Esophagus muscularis mucosa (tissue), 4 donors: ENCODE results near the gene CFAP68. TPM values are rescaled to one million over a fixed set of nuclear protein-coding genes. Genes with fewer than 3 reads are reported as not detected.

ENCODE experiments used
- DNase-seq: peaks from one replicate; pipeline ENCODE4 v3.0.0-alpha.2; 2017; ENCODE audit errors: extremely low spot score
- H3K27ac ChIP-seq, 4 donors: fragments of 200-600 bp; sonication (generic); replicated peaks in 1 of 4; 1 replicate in 3 of 4; 2 replicates in 1 of 4; pipeline ENCODE4 v1.5.1; 2016 to 2019; ENCODE audit warnings: mild to moderate bottlenecking in 1 of 4
- H3K27me3 ChIP-seq, 4 donors: fragments of 200-600 bp; sonication (generic); one replicate each; pipeline versions ENCODE4 v1.5.1 to v1.6.0; 2016 to 2019
- H3K36me3 ChIP-seq, 4 donors: fragments of 200-600 bp; sonication (generic); one replicate each; pipeline ENCODE4 v1.5.1; 2016 to 2019
- H3K4me1 ChIP-seq, 4 donors: fragments of 200-600 bp; sonication (generic); one replicate each; pipeline ENCODE4 v1.5.1; 2016 to 2019
- H3K4me3 ChIP-seq, 4 donors: fragments of 200-600 bp; sonication (generic); 1 replicate in 2 of 4; 2 replicates in 2 of 4; pipeline ENCODE4 v1.5.1; 2016 to 2019; ENCODE audit warnings: mild to moderate bottlenecking in 4 of 4, moderate library complexity in 1 of 4
- H3K9me3 ChIP-seq, 4 donors: fragments of 200-600 bp; sonication (generic); 1 replicate in 3 of 4; 2 replicates in 1 of 4; pipeline ENCODE4 v1.5.1; 2016 to 2019
- CTCF ChIP-seq, 3 experiments: fragments of 200-600 bp in 2 of 3; fragments of 450-650 bp in 1 of 3; sonication (generic) in 2 of 3; IDR thresholded peaks; one replicate each; pipeline ENCODE4 v1.5.1; 2017 to 2019; ENCODE audit warnings: antibody characterized with exemption in 3 of 3, mild to moderate bottlenecking in 2 of 3, moderate library complexity in 1 of 3
- EP300 ChIP-seq: sonication (generic); formaldehyde crosslinking; IDR thresholded peaks from one replicate; pipeline ENCODE4 v1.6.1; 2017; ENCODE audit warnings: antibody characterized with exemption
- POLR2A ChIP-seq: fragments of 450-650 bp; IDR thresholded peaks from one replicate; pipeline ENCODE4 v1.6.1; 2017; ENCODE audit warnings: antibody characterized with exemption, moderate library complexity, mild to moderate bottlenecking, low read depth
- POLR2AphosphoS5 ChIP-seq, 2 donors: sonication (generic); formaldehyde crosslinking; IDR thresholded peaks; one replicate each; pipeline ENCODE4 v1.6.1; 2017; ENCODE audit warnings: antibody characterized with exemption in 2 of 2
- WGBS: methylation state at CpG from one replicate; pipeline ENCODE4 v1.1.5; 2018; 5-methylcytosine and 5-hydroxymethylcytosine counted together
- intact Hi-C: fragments of 100-400 bp; cut with DNase I; formaldehyde crosslinking; loops from one replicate; pipeline ENCODE4 v1.15.1; 2023
- total RNA-seq, 4 donors: library from RNA; depleted of rRNA; stranded (reverse); fragments of >200 nt; gene quantifications; one replicate each; pipeline versions ENCODE4 v1.1.0 to v1.2.1, GENCODE V29; 2016

The CFAP68 gene
- total RNA-seq = 10 to 100 TPM in 3 of 4 donors, 1 to 10 TPM in 1; 8.7 to 21.7 (median 19.9) TPM

DNA sequence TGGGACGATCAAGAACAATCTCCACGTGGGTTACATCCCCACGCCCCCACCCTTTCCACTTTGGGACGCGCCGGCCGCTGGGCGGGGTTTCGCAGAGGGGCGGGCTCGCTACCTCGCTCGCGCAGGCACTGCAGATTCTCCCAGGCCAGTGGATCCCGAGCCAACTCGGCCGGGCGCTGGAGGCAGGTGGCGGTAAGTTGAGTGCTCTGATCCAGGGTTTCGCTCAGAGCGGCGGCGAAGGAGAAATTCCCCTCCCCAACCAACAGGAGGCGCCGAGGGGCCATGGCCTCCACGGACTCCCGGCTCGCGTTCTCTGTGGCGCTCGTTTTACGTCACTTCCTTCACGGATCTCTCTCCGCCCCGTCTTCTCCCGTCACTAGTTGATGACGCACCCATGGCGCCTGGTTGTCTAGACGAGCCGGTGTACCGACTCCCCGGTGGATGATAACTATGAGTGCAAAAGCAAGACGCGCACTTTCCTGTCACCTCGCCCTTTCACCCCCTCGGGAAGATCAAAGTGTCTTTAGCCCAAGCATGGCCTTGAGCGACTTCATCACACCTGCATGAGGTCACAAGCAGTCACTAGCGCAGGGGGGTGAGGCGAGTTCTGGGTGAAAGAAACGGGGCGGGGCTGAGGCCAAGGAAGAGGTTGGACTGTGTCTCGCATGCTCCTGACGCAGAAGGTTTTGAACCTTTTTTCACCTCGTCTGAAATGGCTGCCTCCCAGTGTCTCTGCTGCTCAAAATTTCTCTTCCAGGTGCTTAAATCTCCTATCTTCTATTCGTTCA lies at the start of gene CFAP68, which contains the start of gene FDXACB1:
Gene CFAP68, plus strand, starts transcription at position 693 of the 788 bp plus-strand sequence. Its CDS starts 20 bp downstream, at position 713.
Gene FDXACB1, minus strand, starts transcription at position 317 of the 788 bp plus-strand sequence. Its CDS starts 33 bp downstream, at position 284.
- peaks cover 11 to 24% (median 18%) of the 10 kb centered on the region in 4 donors for H3K4me1 ChIP-seq
- TF ChIP-seq CTCF (IDR thresholded peaks at IDR 0.05) (peak in 2 of 3 experiments; percentile 98 to 99), EP300 (peak; percentile 90), POLR2AphosphoS5 (IDR thresholded peaks at IDR 0.05) (peak; percentile 92 to 95), POLR2A (peak; percentile 65)
- intact Hi-C loops = loop anchor here (2.0 to 10.0 kb wide), 3 partner anchors 54 to 206 kb away; partner anchors contain the start of genes SDHD and TIMM8B
- DNase-seq = peak; percentile 99
- H3K9me3 ChIP-seq = no peaks in the 10 kb centered on the region
- H3K27ac ChIP-seq = peak within 1 kb of the TSS; percentile 82 to 96 (median 94)
- H3K4me3 ChIP-seq = peak within 1 kb of the TSS; percentile 61 to 77 (median 64)
- 0% methylated on average over 44 of the region's 55 CpGs for whole genome bisulfite sequencing
- H3K27me3 ChIP-seq = no peaks in the 10 kb centered on the region
- H3K36me3 ChIP-seq = peaks cover 0 to 30% (median 6%) of the 10 kb centered on the region in 4 donors

DNA sequence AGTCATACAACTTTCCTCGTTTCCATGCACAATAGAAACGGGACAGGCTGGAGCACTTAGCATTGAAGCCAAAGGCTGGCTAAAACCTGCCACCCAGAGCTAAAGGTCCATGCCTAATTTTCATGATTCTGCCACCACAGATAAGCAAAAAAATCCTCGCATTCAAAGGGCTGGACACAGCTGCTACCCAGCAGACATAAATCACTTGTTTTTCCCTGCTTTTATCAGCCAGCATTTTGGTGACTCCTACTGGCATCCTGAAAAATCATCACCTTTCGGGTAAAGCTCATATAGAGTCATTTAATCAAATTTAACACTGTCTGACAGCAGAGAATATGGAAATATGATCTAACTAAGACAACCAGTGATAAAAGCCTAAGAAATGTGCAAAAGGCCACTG lies 45.8 kb upstream of the CFAP68 start:
- 72% methylated on average over 4 of the region's 4 CpGs for WGBS
- Histone ChIP-seq H3K4me1 (no peaks in the 10 kb centered on the region), H3K9me3 (no peaks in the 10 kb centered on the region), H3K27me3 (no peaks in the 10 kb centered on the region), H3K27ac (no peak overlapping the region), H3K4me3 (no peak overlapping the region), H3K36me3 (peaks cover 16 to 72% (median 49%) of the 10 kb centered on the region in 4 donors)
- intact Hi-C loops = no loop called here
- TF ChIP-seq CTCF (IDR thresholded peaks at IDR 0.05) = no peak
- no peak for TF ChIP-seq POLR2A
- no peak for TF ChIP-seq EP300
- no peak for TF ChIP-seq POLR2AphosphoS5 (IDR thresholded peaks at IDR 0.05)
- no peak for DNase-seq

DNA sequence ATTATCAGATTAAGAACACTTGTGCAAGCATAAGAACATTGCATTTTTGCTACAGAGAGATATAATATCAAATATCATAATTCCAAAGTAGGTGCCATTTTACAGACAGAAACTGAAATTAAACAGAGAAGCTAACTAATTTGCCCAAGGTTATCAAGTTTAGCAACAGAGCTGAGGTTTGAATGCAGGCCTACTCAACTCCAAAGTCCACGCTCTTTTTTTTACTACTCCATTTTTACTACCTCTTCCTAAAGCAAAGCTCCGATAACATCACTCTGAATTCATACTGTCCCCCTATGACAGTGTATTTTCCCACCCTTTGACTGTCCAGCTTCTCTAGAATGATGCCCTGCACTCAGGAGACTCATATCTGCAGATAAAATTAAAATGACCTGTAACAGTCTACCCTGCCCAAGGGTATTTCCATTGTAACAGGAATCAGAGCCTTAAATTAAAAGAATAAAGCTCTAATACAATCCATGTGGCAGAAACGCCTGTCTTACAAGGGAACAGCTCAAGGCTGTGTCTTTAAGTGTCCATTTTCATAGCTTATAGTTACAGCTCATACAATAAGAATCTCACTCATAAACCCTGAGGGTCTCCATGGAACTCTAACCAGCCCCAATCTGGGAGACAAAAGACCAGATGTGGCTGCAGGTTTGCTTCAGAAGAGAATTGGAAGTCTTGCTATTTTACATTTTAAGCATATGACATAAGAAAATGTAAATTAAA lies 44.7 kb upstream of the CFAP68 start:
- Histone ChIP-seq H3K36me3 (peaks cover 16 to 69% (median 49%) of the 10 kb centered on the region in 4 donors), H3K4me1 (no peaks in the 10 kb centered on the region), H3K4me3 (no peak overlapping the region), H3K27ac (no peak overlapping the region), H3K9me3 (no peaks in the 10 kb centered on the region), H3K27me3 (no peaks in the 10 kb centered on the region)
- no peak for DNase-seq
- intact Hi-C loops = no loop called here
- TF ChIP-seq CTCF (IDR thresholded peaks at IDR 0.05) (no peak), POLR2AphosphoS5 (IDR thresholded peaks at IDR 0.05) (no peak), POLR2A (no peak), EP300 (no peak)
- 96% methylated on average over 3 of the region's 3 CpGs for WGBS

- Histone ChIP-seq H3K27ac (no peak overlapping the region), H3K27me3 (no peaks in the 10 kb centered on the region), H3K4me1 (peaks cover 0 to 4% (median 0%) of the 10 kb centered on the region in 4 donors), H3K36me3 (peaks cover 16 to 69% (median 55%) of the 10 kb centered on the region in 4 donors), H3K4me3 (no peak overlapping the region), H3K9me3 (no peaks in the 10 kb centered on the region)
- TF ChIP-seq CTCF (IDR thresholded peaks at IDR 0.05) (no peak), POLR2AphosphoS5 (IDR thresholded peaks at IDR 0.05) (no peak), EP300 (no peak), POLR2A (no peak)
- intact Hi-C loops = no loop called here
- 97% methylated on average over 7 of the region's 7 CpGs for WGBS
- DNase-seq = no peak
These were observed 43.7 kb upstream of the CFAP68 start for GRCh38 chr11:111835665-111836064.
